ENCODE results near the gene CCDC171.

DNA sequence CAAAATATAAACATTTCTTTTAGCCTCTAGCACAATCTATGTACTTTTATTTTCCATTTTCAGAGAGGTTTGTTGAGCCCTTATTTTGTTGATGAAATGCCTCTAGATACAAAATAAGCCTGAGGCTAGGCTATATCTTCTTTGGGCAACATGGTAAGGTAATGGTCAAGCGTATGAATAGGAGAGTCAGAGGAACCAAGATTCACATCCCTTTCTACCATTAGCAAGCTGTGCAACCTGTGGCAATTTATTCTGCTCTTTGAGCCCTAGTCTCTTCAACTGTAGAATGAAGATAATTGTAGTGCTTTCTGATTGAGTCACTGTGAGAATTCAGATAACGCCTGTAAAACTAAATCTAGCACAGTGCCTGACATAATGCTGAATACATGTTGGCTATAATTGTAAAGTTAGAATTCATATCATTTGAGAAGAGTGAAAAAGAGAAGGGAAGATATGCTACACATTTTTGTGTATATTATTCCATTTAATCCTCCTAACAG lies 412.5 kb downstream of the CCDC171 start:
- TF ChIP-seq, protein P1, sequence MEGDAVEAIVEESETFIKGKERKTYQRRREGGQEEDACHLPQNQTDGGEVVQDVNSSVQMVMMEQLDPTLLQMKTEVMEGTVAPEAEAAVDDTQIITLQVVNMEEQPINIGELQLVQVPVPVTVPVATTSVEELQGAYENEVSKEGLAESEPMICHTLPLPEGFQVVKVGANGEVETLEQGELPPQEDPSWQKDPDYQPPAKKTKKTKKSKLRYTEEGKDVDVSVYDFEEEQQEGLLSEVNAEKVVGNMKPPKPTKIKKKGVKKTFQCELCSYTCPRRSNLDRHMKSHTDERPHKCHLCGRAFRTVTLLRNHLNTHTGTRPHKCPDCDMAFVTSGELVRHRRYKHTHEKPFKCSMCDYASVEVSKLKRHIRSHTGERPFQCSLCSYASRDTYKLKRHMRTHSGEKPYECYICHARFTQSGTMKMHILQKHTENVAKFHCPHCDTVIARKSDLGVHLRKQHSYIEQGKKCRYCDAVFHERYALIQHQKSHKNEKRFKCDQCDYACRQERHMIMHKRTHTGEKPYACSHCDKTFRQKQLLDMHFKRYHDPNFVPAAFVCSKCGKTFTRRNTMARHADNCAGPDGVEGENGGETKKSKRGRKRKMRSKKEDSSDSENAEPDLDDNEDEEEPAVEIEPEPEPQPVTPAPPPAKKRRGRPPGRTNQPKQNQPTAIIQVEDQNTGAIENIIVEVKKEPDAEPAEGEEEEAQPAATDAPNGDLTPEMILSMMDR (IDR thresholded peaks at IDR 0.05) = no peak
- TF ChIP-seq POLR2A (IDR thresholded peaks at IDR 0.05) = no peak

Data from Peyer's patch (tissue), 4 donors.